ENCODE results near the gene ZNHIT1.

Gene ZNHIT1

GRCh38 chr7:101217388-101218235 is at the start of gene ZNHIT1, which contains the start of gene PLOD3:
Gene ZNHIT1 (plus strand): TSS chr7:101218165. CDS start chr7:101218196, 31 bp downstream.
Gene PLOD3 (minus strand): TSS chr7:101217581. CDS start chr7:101217274, 307 bp downstream.
- DNase-seq = no peak

DNA sequence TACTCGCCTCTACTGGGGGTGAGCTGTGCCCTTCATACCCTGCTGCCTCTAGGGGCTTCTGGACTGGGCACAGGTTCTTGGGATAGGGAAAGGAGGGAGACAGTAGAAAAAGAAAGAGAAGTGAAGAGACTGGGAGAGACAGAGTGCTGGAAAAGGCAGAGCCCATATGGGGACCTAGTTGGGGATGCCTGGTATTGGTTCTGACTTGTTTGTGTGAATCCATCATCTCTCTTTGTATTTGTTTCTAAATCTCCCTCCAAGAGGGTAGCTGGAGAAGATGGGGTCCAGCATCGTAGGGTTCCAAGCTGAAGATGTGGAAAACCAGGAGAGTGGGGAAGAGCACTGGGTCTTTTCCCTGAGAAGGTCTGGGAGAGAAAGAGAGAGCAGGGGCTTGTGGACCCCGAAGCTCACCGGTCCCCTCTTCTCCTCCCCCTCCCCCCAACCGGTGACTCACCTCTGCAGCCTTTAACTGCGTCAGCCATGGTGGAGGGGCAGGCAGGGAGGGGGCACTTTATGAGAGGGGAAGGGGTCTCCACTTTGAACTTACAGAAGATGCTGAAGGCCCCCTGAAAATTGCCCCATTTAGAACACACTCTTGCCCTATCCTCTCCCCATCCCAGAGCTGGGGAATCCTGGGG is 49.4 kb upstream of the ZNHIT1 start:
- no peak for DNase-seq

DNA sequence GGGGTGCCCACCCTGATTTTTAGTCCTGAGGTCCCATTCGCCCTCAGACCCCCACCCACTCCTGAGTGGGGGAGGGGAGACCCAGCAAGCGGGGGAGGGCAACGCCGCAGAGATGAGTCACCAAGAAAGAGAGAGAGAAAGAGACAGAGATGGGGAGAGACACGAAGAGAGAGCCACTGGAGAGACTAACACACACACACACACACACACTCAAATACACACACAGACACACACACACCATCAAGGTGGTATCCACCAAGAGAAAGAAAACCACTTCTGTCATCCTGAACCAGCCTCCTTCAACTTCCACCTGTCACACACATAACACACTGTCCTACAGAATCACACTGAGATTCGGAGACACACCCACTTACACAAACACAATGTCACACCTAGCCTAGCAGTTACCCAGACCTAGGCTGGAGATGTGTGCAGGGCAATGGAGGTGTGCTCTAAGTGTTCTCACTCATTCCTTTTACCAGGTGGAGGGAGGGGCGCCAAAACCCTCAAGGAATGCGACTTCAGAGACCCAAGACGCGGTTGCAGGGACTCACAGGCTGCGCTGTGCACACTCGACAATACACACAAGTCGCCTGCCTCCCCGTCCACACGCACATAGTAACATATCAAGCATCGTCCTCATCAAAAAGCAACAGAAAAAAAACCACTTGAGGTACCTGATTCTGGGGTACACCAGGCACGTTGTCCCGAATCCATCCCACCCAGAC is 48.7 kb upstream of the ZNHIT1 start:
- DNase-seq = no peak

GRCh38 chr7:101169838-101170551 is 48.0 kb upstream of the ZNHIT1 start:
- no peak for DNase-seq

DNA sequence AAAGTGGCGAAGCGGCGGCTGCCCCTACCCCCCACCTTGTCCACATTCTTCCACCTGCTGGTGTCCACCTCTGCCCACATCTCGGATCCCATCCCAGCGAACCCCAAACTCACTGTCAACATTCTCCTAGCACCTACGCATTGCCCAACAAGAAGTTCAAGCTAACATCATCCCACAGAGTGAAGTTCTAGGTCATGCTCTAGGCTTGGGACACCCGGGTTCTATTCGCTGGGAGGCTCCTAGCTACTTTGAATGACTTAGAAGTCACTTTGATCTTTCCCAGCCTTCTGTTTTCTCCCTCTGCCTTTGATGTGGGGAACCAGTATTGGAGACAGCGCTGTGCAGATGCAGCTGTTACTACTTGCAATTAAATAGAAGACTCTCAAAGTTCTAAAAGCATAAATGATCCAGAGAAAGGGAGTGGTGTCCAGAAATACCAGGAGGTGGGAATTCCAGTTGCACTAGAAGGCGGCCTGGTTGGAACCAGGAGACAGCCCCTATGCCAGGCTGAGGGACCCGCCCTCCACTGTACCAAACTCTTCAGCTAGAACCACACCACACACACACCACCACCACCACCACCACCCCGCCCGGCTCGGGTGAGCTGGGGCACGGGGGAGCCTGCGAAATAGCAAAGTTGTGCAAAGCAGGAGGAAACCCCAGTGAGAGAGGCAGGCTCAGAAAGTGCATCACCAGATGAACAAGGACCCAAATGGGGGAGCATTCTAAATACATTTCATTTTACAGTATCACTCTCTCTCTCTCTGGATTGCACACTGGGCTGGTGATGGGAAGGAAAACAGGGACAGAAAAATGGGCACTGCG is 47.1 kb upstream of the ZNHIT1 start:
- DNase-seq = no peak

DNA sequence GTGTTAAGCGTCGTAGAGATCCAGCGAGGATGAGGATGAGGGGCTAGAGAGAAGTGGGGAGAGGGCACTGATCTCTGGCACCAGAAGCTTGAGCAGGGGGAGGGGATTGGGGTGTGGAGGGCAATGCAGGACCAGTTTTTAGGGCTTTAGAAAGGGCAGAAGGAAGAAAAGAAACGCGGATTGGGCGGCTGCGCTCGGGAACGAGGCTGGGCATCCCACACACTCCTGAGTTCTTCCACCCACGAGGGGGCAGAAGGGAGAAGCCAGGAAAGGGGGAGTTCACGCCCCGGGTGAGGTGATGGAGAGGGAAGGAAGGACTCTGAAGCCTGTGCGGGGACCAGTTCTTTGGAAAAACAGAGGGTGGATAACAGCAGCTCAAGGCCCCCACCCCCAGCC is 46.5 kb upstream of the ZNHIT1 start:
- no peak for DNase-seq

DNA sequence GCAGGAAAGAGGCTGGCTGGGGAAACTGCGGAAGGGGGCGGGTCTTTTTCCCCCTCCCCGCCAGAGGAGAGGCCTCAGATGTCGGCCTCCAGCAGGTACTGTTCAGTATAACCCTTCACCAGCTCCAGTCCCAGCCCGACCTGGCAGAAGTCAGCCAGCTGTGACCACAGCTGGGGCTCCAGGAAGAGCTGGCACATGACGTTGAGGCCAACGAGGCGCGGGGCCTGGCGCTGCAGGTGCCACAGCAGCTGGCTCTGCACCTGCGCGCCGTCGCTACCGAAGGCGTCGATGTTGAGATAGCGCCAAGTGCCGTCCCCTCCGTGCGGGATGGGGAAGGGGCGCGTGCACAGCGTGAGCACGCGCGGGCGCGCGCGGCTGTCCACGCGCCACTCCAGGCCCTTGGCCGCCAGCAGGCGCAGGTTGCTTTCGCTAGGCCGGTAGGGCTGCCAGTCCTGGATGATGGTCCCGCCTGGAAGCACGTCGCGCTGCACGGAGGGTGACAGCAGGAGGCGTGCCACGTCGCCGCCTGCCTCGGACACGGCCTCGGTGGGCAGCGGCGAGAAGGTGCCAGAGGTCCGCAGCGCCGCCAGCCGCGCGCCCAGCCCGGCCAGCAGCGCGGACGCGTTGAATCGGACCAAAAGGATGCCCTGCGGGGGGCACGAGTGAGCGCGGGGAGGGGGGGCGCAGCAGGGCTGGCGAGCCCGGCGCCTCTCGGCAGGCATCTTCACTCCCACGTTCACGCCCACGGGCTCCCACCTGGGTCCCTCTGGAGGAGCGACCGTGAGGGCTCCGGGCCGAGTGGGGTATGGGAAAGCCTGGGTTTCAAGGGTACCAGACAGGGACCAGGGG is 45.7 kb upstream of the ZNHIT1 start:
- DNase-seq = no peak

DNA sequence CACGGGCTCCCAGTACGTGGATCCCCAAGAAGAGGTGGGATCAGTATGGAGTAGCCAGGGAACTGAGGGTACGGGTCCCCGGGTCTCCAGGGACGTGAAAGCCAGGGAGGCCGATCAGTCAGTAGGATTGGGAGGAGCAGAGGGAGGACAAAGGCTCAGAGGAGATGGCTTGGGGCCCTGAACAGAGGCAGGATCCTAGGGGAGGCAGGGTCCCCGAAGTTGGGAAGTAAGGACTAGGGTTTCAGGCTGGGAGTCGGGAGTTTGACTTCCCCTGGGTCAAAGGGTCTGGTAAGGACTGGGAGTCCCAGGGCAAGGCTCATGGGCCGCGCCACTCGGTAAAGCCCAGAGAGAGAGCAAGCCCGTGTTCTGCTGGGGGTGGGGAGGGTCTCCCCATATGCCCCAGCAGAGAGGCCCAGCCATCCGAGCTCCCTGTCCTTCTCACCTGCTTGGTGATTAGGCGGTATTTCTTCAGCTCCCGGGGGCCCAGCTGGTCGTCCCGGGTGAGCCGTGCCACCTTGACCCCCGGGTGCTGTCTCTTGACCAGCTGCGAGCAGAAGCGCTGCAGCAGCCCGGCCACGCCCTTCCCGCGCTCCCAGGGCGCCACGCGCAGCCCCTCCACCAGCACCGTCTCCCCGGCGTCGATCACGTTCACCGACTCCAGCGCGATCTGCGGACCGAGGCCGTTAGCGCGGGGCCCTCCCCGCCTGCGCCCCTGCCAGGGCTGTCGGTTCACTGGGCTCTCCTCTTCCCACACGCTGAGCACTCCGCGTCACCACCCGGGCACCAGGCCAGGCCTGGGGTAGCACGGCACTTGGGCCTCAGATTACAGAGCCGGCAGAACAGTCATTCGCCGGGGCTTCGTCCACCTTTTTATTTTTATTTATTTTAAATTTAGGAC is 44.9 kb upstream of the ZNHIT1 start:
- DNase-seq = no peak

DNA sequence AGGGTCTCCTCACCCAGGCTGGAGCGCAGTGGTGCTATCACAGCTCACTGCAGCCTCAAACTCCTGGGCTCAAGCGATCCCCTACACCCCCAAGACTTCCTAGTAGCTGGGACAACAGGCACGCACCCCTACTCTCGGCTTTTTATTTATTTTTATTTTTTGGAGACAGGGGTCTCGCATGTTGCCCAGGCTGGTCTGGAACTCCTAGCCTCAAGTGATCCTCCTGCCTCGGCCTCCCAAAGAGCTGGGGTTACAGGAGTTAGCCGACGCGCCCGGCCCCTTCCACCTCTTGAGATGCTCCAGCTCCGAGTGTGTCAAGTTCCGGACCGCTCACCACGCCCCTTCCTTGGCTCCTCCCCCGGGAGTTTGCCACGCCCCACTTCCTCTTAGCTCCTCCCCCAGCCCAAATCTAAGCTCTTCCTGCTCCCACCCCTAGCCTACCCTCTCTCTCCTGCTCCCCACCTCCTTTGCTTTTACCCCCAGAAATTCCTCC is 44.2 kb upstream of the ZNHIT1 start:
- DNase-seq = no peak

- DNase-seq = no peak
These were observed 43.6 kb upstream of the ZNHIT1 start for GRCh38 chr7:101174322-101174854.

DNA sequence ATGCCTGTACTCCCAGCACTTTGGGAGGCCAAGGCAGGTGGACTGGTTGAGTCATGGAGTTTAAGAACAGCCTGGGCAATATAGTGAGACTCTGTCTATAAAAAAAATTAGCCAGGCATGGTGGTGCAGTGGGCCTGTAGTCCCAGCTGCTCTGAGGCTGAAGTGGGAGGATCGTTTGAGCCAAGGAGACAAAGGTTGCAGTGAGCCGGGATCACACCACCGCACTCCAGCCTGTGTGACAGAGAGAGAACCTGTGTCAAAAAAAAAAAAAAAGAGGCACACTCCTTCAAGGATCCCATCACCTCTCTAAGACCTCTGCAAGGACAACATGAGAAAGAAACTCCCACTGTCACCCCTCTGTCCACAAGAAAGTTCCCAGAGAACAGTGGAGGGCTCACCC is 42.3 kb upstream of the ZNHIT1 start:
- DNase-seq = no peak

DNA sequence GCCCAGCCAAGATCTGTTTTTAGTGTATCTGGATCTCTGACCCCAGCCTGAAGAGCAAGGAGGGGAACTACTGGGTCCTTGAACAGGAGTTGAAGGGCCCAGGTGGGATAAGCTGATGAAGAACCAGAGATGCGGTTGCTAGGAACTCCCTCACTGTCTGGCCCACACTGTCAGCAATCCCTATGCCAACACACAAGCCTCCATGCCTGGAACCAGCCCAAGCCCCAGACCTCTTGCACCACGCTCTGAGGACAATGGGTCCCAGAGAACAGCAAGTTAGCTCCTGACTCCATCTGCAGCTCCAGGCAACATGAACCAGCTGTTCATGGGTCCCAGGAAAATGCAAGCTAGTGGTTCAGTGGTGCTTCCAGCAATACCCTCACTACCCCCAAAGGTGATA is 40.3 kb upstream of the ZNHIT1 start:
- DNase-seq = no peak

DNA sequence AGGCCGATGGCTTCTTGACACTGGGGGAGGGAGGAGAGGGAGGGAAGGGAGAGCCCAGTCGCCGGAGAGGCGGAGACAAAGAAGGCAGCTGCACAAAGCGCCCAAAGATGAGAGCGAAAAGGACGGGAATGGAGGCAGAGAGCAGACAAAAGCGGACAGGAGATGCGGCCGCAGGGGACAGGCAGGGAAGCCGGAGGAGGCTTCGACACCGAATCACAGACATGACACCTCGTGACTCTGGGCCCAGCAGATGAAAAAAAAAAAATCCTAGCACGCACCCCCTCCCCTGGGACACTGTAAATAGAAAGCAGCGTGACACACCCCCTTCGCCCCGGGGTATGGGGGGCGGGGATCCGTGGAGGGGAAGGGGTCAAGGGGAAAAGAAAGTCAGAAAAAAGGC is 38.8 kb upstream of the ZNHIT1 start:
- DNase-seq = no peak

DNA sequence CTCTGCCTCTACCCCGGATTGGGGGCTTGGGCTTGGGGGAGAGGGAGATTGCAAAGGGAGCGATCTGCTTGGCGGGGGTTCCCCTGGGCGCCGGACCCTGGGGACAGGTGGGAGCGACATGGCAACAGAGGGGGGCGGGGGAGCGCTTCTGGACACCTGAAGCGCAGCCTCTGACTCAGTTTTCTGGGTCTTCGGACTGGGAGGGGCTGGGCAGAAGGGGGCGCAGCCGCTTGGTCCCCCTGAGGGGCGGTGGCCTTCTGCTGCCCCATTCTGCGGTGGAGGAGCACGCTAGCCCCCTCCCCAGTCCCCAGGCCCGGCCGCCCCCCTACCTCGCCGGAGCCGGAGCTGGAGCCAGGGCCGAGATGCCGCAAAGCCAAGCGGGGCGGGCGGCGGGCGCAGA is 38.3 kb upstream of the ZNHIT1 start:
- DNase-seq = no peak

DNA sequence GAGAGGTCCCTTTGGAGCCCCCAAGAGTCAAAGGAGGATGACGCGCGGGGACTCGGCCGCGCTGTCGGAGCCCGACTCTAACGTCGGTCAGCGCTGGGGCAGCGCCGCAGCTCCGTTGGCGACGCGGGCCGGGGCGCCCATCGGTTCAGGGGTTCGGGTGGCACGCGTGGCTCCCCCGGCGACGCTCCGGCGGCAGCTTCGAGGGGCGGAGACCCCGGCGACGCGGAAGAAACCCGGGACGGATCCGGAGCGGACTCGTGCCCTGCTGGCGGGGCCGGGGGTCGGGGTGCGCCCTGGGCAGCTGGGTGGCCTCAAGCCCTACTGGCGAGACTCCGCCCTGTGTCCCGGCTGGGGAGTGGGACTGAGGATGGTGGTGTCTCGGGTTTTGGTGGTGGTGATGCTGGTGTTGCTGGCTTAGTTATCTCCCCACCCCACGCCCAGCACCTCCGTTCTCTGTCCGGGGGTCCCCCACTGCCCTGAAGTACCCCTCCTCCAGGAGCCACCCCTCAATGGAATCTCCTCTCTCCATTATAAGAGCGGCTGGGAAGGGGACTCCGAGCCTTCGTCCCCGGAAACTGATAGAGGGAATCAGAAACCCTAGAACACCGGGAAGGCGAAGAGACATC is 37.7 kb upstream of the ZNHIT1 start, which contains the start of gene NAT16:
Gene NAT16 (minus strand): TSS at position 164 of the 626 bp plus-strand sequence. CDS start 5,486 bp downstream, outside the sequence.
- no peak for DNase-seq

DNA sequence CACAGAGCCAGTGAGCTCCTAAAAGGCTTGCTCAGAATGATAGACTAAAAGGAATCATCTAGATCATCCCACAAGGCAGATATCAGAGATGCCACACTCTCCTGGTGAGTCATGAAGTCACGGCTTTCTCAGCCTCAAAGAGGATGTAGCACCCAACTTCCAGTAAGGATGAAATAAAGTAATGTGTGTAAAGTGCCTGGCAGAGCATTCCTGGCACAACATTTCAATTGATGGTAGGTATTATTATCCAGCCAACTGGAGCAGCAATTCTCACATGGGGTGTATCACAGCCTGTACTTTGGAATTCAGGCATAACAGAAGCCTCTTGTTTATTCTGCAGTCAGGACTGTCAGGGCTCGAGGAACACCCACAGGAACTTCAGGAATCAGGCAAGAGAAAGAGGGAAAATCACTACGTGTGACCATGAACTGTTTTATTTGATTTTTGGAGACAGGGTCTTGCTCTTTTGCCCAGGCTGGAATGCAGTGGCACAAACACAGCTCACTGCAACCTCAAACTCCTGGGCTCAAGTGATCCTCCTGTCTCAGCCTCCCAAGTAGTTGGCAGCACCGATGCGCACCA is 32.6 kb upstream of the ZNHIT1 start:
- DNase-seq = no peak

- no peak for DNase-seq
These were observed 31.8 kb upstream of the ZNHIT1 start for GRCh38 chr7:101186194-101186593.

GRCh38 chr7:101186844-101187428 is 31.0 kb upstream of the ZNHIT1 start:
- no peak for DNase-seq

All from cortex of kidney (tissue), 1 donor.